Activated CD8-positive, alpha-beta memory T cell treated with anti-CD3 and anti-CD28 coated beads, Interleukin-2, amount 50 U/mL, for 48 hours (primary cell): ENCODE data around the gene ABCC5.

ENCODE experiments used
- DNase-seq: peaks from one replicate; pipeline ENCODE4 v3.0.0-alpha.2; 2020

ABCC5 gene

GRCh38 chr3:183968666-183969245 is 48.9 kb downstream of the ABCC5 start:
- DNase-seq = no peak

- no peak for DNase-seq
These were observed 50.0 kb downstream of the ABCC5 start for GRCh38 chr3:183967693-183968092.

- no peak for DNase-seq
These were observed 51.3 kb downstream of the ABCC5 start for GRCh38 chr3:183966361-183966791.

GRCh38 chr3:183962807-183963206 is 54.9 kb downstream of the ABCC5 start:
- DNase-seq = no peak

DNA sequence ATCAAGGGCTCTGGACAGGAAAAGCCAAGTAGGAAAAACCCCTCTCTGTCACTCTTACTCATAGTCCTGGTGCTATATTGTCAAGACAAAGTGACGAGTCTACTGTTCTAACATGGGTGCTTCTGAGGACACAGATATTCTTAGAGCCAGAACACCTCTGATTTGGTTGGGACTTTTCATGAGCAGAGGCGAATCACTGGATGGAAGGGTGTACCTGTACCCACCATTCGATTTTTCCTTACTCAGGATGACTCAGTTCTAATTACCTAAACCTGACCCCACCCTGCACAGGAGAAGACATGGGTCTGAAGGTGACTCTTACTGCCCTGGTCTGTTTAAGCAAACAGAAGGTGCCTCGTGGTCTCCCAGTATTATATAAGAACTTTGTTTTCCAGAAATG is 58.5 kb downstream of the ABCC5 start:
- no peak for DNase-seq

- DNase-seq = no peak
These were observed 58.9 kb downstream of the ABCC5 start for GRCh38 chr3:183958775-183959174.

GRCh38 chr3:183958226-183958625 is 59.5 kb downstream of the ABCC5 start:
- DNase-seq = no peak

GRCh38 chr3:183954875-183955274 is 62.8 kb downstream of the ABCC5 start:
- no peak for DNase-seq

GRCh38 chr3:183953471-183954070 is 64.1 kb downstream of the ABCC5 start:
- DNase-seq = no peak

GRCh38 chr3:183951459-183951858 is 66.2 kb downstream of the ABCC5 start:
- DNase-seq = no peak

DNA sequence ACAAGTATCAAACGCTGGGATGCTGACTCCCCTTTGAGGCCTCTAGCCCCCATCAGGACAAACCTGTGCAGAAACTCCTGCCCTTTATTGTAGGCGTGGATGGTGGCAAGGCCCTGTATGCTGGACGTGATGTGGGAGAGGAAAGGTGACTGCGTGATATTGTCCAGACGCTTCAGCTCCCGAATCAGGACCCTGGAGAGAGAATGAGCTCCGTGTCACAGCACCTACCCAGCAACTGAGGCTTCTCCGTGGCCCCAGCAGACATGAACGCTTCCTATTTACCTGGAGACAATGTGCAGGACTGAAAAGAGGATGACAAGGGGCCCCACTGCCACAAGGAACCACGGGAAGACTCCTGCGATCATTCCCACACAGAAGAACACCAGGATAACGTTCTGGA is 68.0 kb downstream of the ABCC5 start:
- no peak for DNase-seq

GRCh38 chr3:183946037-183946436 is 71.6 kb downstream of the ABCC5 start:
- DNase-seq = no peak

DNA sequence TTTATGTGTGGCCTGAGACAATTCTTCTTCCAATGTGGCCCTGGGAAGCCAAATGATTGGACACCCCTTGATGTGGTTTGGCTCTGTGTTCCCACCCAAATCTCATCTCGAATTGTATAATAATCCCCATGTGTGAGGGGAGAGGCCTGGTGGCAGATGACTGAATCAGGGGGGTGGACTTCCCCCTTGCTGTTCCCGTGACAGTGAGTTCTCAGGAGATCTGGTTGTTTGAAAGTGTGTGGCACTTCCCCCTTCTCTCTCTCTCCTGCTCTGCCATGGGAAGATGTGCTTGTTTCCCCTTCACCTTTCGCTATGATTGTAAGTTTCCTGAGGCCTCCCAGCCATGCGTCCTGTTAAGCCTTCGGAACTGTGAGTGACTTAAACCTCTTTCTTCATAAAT is 72.9 kb downstream of the ABCC5 start:
- DNase-seq = no peak

DNA sequence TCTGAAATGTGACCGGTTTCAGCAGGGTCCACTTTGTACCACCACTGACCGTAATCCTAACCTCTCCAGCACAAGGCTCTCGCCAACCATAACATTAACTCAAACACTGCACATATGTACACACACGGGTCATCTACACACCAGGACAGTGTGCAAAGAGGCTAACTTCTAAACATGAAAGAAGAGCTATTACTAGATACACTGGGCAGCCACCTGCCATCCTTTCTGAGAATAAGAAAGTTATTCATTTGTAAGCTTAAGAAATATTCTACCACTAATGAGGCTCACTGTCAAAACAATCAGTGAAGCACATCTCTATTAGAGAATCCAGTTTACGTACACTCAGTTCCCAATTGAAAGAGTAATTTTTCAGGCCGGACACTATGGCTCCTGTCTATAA is 73.9 kb downstream of the ABCC5 start:
- no peak for DNase-seq

- no peak for DNase-seq
These were observed 76.5 kb downstream of the ABCC5 start for GRCh38 chr3:183941216-183941615.

DNA sequence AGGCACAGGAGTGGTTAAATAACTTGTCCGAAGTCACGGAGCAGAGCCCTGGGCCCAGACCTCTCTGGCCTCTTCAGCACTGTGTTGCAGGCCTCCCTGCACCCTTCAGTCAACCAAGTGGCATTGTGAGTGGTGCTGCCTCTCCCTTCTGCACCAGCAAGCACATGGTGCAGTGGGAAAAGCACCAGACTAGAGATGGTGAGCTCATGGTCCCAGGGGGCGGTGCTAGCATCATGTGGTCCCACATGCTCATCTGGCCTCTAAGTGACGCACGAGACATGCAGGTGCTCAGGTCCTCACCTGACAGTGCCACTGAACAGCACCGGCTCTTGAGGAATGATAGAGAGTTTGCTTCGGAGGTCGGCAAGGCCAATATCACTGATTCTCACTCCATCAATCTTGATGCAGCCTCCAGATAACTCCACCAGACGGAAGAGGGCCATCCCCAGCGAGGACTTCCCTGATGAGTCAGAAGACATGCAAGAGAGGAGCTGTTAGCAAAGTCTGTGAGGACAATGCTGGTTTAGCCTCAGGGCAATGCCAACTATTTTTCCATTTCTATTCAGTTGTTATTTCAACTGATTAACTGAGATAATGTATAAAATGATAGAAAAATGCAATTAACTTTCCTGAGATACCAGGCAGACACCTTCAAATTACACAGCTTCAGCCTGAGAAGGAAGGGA is 79.9 kb downstream of the ABCC5 start:
- no peak for DNase-seq

DNA sequence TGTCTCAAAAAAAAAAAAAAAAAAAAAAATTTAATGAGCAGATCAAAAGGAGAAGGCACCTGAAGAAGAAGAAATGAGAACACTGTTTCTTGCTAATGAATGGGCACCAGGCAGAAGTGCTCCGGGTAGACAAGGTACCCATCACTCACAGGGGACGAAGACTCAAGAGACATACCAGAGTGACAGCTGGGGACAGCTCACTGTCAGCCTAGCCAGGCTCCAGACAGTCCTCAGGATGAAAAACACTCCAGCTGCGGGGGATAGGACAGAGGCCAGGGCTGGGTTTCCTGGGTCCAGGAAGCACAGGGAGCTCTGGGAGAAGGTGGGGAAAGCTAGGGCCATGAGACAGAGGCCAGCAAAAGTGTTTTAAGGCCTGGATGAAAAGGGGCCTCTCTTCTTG is 84.5 kb downstream of the ABCC5 start:
- no peak for DNase-seq

GRCh38 chr3:183931881-183932280 is 85.8 kb downstream of the ABCC5 start:
- DNase-seq = no peak

DNA sequence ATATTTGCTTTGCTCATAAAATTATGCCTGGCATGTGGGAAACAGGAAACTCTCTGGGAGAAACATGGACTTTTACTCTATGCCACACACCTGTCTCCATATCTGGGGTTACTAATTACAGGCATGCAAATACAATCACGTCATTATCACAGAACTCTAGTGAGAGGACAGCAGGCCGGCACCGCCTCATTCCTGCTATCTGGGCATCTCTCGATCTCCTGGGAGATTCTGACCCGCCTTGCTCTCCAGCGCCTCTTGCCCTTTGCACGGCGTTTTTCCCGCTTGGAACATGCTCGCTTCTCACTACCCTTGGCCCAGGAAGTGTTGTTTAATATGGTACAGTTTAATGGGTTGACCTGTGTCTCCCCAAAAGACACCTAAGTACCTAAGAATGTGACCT is 87.6 kb downstream of the ABCC5 start:
- no peak for DNase-seq

- no peak for DNase-seq
These were observed 90.6 kb downstream of the ABCC5 start for GRCh38 chr3:183927059-183927458.

DNA sequence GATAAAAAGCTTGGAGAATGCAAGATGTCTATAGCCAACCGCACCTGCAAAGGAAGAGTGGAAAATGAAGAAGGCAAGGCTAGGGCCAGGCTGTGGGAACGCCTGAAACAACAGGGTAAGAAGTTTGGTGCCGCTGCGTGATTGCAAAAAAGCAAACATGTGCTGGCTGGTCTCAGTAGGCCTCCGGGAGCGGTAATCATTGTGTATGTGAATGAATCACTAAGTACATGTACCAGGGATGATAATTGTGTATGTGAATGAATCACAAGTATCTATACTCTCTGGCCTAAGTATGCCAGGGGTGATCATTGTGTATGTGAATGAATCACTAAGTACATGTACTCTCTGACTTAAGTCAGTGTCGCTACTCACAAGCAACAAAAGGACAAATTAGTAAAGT is 92.7 kb downstream of the ABCC5 start:
- DNase-seq = no peak

DNA sequence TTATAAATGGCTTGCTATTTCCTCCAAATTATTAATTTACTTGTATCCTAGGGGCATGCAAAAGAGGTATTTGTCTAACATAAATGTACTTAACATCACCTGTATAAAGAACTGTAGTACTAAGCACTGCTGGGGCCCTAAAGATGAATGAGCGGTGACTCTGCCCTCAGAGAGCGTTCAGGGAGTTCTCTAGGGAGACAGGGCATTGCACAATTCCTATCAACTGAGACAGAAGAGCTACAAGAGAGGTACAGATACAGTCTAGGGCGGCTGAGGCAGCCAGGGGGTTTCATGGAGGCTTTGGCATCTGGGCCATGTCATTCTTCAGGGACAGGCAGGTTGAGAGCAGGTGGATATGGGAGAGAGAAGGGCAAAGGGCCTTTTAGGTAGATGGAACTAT is 93.1 kb downstream of the ABCC5 start:
- no peak for DNase-seq

DNA sequence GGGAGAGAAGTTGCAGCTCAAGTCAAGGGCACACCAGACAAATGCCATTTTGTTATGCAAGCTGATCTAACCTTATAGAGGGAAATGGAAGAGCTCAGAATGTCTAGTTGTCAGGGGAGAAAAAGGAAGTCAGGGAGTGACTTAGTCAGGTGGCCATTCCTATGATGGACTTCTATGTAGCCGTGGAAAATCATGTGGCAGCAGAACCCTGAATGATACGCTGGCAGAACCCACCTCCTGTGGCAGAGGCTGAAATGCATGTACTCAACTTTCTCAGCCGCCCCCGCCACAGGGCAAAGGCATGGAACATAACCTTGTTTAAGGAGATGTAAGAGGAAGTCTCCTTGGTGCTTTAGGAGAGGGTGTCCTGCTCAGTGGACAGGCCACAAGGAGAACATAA is 95.3 kb downstream of the ABCC5 start:
- DNase-seq = no peak

- no peak for DNase-seq
These were observed 96.6 kb downstream of the ABCC5 start for GRCh38 chr3:183921096-183921495.

DNA sequence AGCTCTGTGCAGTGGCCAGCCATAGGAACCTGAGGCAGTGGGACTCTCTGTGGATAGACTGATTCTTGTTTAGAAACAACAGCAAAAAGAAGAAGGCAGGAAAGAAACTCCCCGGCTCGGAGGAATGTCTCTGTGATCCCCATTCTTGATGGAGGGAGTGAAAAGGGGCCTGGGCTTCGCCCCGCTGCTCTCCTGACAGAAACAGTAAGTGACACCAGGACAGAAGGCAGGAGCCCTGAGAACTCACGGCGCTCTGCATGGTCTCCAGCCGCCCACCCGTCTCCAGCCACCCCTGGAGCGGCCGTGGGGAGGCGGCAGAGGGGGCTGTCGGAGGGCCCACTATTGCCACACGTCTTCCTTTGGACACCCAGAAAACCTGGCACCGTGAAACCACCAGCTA is 97.3 kb downstream of the ABCC5 start:
- no peak for DNase-seq
